ENCODE measurements around the gene BCL11A. TPM values are rescaled to one million over a fixed set of nuclear protein-coding genes. Genes with fewer than 3 reads are reported as not detected.
A peak's percentile ranks its signal among the peaks of the same experiment; 100 is the strongest.

BCL11A gene
- total and polyA plus RNA-seq, 7 donors: 3.6 to 39.6 (median 16.3) TPM

DNA sequence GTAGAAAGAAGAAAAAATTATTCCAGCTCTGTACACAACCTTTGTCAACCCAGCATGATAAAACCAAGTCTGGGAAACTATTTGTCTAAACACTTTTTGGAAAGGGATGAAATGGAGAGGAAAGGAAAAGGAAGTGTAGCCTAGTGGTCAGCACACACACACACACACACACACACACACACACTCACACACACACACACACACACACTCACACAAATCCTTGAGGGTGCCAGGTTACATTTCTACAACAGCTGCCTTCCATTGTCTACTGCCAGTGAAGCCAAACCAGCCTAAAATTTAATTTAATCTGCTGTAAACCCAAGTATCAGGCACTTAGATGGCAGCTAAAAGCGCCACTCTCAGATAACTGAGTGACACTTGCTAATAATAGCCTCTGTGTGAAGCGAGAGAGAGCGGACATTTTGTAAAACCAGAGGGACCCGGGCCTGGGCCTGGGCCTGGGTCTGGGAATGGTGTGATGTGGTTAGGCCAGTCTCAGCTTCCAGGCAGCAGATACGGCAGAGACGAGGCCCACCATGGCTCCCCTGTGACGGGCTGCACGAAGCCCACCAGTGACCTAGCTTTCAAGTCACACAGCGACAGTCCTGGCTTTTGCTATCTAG, 32.4 kb downstream of the BCL11A start:
- intact Hi-C loops (cut with DNase I): no loop called here
- DNase-seq: peak; percentile 56
- H3K4me3 ChIP-seq: no peak overlapping the region

DNA sequence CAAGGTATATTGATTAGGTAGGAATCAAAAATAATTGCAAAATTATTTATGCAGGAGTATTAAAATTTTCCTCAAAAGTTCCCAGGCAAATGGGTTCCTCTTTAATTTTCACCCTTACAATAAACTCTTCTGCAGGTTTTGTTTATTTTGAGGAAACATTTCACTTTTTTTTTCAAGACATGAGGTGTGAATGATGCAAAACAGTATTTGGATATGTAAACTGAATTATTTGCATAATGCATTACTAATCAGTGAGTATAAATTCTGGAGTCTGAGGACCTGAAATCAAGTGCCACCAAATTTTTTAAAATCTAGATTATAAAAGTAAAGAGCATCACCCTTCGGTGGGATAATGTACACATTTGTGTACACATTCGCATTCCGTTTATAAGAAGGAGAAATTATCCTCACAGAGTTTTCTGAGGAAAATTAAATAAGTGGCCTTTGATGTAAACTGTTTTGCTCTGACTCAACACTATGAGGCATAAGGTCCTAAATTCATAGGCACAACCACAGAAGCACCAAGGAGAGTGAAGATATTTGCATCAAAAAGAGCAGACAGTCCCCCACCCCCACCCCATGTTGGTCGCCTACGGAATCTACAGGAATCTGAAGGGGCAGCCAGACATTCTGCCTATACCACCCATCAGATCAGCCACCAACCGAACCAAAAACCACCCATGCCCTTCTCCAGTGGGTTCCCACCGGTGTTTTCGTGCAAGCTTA, 33.1 kb downstream of the BCL11A start:
- Histone ChIP-seq H3K27me3 (no peaks in the 10 kb centered on the region), H3K36me3 (no peaks in the 10 kb centered on the region), H3K4me1 (peaks cover 0 to 49% (median 29%) of the 10 kb centered on the region in 4 donors), H3K27ac (peak overlapping the region in 1 of 4 donors; percentile 8), H3K9me3 (no peaks in the 10 kb centered on the region), H3K4me3 (no peak overlapping the region)
- no peak for DNase-seq
- intact Hi-C loops (cut with DNase I): no loop called here
- TF ChIP-seq EP300 (IDR thresholded peaks at IDR 0.05): no peak
- TF ChIP-seq POLR2AphosphoS5 (IDR thresholded peaks at IDR 0.05): no peak
- TF ChIP-seq, protein P1, sequence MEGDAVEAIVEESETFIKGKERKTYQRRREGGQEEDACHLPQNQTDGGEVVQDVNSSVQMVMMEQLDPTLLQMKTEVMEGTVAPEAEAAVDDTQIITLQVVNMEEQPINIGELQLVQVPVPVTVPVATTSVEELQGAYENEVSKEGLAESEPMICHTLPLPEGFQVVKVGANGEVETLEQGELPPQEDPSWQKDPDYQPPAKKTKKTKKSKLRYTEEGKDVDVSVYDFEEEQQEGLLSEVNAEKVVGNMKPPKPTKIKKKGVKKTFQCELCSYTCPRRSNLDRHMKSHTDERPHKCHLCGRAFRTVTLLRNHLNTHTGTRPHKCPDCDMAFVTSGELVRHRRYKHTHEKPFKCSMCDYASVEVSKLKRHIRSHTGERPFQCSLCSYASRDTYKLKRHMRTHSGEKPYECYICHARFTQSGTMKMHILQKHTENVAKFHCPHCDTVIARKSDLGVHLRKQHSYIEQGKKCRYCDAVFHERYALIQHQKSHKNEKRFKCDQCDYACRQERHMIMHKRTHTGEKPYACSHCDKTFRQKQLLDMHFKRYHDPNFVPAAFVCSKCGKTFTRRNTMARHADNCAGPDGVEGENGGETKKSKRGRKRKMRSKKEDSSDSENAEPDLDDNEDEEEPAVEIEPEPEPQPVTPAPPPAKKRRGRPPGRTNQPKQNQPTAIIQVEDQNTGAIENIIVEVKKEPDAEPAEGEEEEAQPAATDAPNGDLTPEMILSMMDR (IDR thresholded peaks at IDR 0.05): no peak
- no peak for TF ChIP-seq POLR2A (IDR thresholded peaks at IDR 0.05)
- 88 to 90% methylated on average over 8 of the region's 8 CpGs for WGBS, 2 donors

More for the DNA sequence above, 32.4 kb downstream of the BCL11A start:
- Histone ChIP-seq H3K27ac (no peak overlapping the region), H3K36me3 (no peaks in the 10 kb centered on the region), H3K4me1 (peaks cover 0 to 46% (median 21%) of the 10 kb centered on the region in 4 donors), H3K9me3 (no peaks in the 10 kb centered on the region), H3K27me3 (no peaks in the 10 kb centered on the region)
- TF ChIP-seq POLR2AphosphoS5 (IDR thresholded peaks at IDR 0.05) (no peak), EP300 (IDR thresholded peaks at IDR 0.05) (no peak), POLR2A (IDR thresholded peaks at IDR 0.05) (no peak)
- TF ChIP-seq, protein P1 (IDR thresholded peaks at IDR 0.05): no peak
- 95% methylated on average over 9 of the region's 9 CpGs for WGBS, 2 donors

DNA sequence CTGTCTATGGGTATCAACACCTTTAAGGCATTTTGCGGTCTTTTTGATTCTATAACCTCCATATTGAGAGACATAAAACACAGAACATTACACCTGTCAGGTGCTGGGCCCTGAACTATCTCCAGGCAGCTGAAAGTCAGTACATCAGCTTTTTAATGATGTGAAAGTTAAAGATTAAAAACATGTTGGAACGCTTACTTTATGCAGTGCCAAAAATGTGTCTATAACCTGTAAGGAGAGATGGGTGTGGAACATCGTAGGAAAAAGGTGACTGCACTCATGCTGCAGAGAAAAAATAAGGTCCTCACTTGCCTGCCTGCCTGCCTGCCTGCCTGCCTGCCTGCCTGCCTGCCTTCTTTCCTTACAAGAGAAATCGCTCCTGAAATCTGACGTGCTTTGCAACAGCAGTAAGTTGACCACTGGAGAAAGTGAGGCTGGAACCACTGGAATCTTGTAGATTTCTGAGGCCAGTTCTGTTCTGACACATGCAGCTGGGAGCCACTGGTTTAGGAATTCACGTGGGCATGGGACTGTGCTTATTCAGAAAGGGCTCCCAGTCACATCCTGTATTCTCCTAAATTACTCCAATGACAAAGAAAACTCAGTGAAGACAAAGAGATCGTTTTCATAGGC, 34.1 kb downstream of the BCL11A start:
- Histone ChIP-seq H3K27me3 (no peaks in the 10 kb centered on the region), H3K27ac (no peak overlapping the region), H3K36me3 (no peaks in the 10 kb centered on the region), H3K9me3 (no peaks in the 10 kb centered on the region), H3K4me1 (peaks cover 0 to 44% (median 34%) of the 10 kb centered on the region in 4 donors), H3K4me3 (no peak overlapping the region)
- 18 to 66% methylated on average over 7 of the region's 7 CpGs for WGBS, 2 donors
- DNase-seq: no peak
- intact Hi-C loops (cut with DNase I): no loop called here
- TF ChIP-seq, protein P1 (IDR thresholded peaks at IDR 0.05): no peak
- TF ChIP-seq EP300 (IDR thresholded peaks at IDR 0.05) (no peak), POLR2AphosphoS5 (IDR thresholded peaks at IDR 0.05) (no peak), POLR2A (IDR thresholded peaks at IDR 0.05) (no peak)

DNA sequence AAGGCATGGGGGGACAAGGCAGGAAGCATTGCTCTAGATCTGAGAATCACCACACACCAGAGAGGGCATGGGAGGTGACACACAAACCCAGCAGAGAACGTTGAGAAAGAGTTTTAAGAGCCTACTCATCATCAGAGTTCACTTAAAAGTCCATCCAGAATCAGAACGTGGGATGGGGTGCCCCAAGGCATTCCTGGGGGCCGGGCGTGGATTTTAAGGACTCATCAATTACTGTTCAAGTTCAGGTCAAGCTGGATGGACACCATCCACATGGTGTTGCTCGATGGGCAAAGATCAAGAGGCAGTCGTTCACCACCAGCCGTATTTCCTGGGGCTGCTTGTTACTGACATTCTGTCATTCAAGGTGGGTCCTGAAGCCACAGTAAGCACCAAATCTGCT, 34.9 kb downstream of the BCL11A start:
- TF ChIP-seq POLR2A (IDR thresholded peaks at IDR 0.05) (no peak), EP300 (IDR thresholded peaks at IDR 0.05) (no peak), POLR2AphosphoS5 (IDR thresholded peaks at IDR 0.05) (no peak)
- TF ChIP-seq, protein P1 (IDR thresholded peaks at IDR 0.05): no peak
- Histone ChIP-seq H3K27ac (no peak overlapping the region), H3K4me3 (no peak overlapping the region), H3K4me1 (peaks cover 0 to 47% (median 35%) of the 10 kb centered on the region in 4 donors), H3K9me3 (no peaks in the 10 kb centered on the region), H3K36me3 (no peaks in the 10 kb centered on the region), H3K27me3 (no peaks in the 10 kb centered on the region)
- WGBS, 2 donors: 48 to 70% methylated on average over 7 of the region's 7 CpGs
- intact Hi-C loops (cut with DNase I): no loop called here
- DNase-seq: peak; percentile 29
